Neural progenitor cell (in vitro differentiated cells): ENCODE results near the gene HBD. TPM values are rescaled to one million over a fixed set of nuclear protein-coding genes. Genes with fewer than 3 reads are reported as not detected.

Experiments
- DNase-seq: peaks from one replicate; pipeline ENCODE4 v3.0.0-alpha.2; 2016; ENCODE audit warnings: low spot score
- H2AFZ ChIP-seq: fragments of 200-600 bp; sonication (generic); replicated peaks from 2 replicates; pipeline ENCODE4 v1.6.1; 2016; ENCODE audit warnings: antibody characterized with exemption
- H3F3A ChIP-seq: fragments of 200-600 bp; sonication (generic); 2 replicates; pipeline ENCODE4 v1.6.1; 2016; ENCODE audit warnings: antibody characterized with exemption, low read depth
- H3K27ac ChIP-seq: fragments of 200-600 bp; sonication (generic); 2 replicates; pipeline ENCODE4 v1.5.1; 2016; ENCODE audit warnings: mild to moderate bottlenecking
- H3K27me3 ChIP-seq: fragments of 200-600 bp; sonication (generic); 2 replicates; pipeline ENCODE4 v1.6.1; 2016; ENCODE audit warnings: mild to moderate bottlenecking, moderate library complexity
- H3K36me3 ChIP-seq: fragments of 200-600 bp; sonication (generic); 2 replicates; pipeline ENCODE4 v1.5.1; 2016
- H3K4me1 ChIP-seq: fragments of 200-600 bp; sonication (generic); 2 replicates; pipeline ENCODE4 v1.6.1; 2016; ENCODE audit warnings: mixed run types
- H3K4me2 ChIP-seq: fragments of 200-600 bp; sonication (generic); 2 replicates; pipeline ENCODE4 v1.6.1; 2016
- H3K4me3 ChIP-seq: fragments of 200-600 bp; sonication (generic); 2 replicates; pipeline ENCODE4 v1.5.1; 2016
- H3K79me2 ChIP-seq: fragments of 200-600 bp; sonication (generic); 2 replicates; pipeline ENCODE4 v1.6.1; 2016; ENCODE audit warnings: low read depth
- H3K9ac ChIP-seq: fragments of 200-600 bp; sonication (generic); 2 replicates; pipeline ENCODE4 v1.6.1; 2016
- H3K9me3 ChIP-seq: fragments of 200-600 bp; sonication (generic); 2 replicates; pipeline ENCODE4 v1.5.1; 2016; ENCODE audit warnings: low read depth
- H4K20me1 ChIP-seq: fragments of 200-600 bp; sonication (generic); 2 replicates; pipeline ENCODE4 v1.6.1; 2016; ENCODE audit warnings: low read depth
- H3K27ac Mint-ChIP-seq: 3 replicates; pipeline ENCODE4 v1.8.0; 2021; ENCODE audit warnings: mixed read lengths
- H3K27me3 Mint-ChIP-seq: 2 replicates; pipeline ENCODE4 v1.8.0; 2022; ENCODE audit warnings: low read depth, mild to moderate bottlenecking, inconsistent platforms, moderate library complexity, mixed read lengths; ENCODE audit not compliant: insufficient read depth
- H3K36me3 Mint-ChIP-seq: 3 replicates; pipeline ENCODE4 v1.8.0; 2021; ENCODE audit warnings: mixed read lengths
- H3K4me1 Mint-ChIP-seq: 3 replicates; pipeline ENCODE4 v1.8.0; 2021; ENCODE audit warnings: mixed read lengths
- H3K4me3 Mint-ChIP-seq: 3 replicates; pipeline ENCODE4 v1.8.0; 2021; ENCODE audit warnings: mild to moderate bottlenecking, moderate library complexity, mixed read lengths
- H3K9me3 Mint-ChIP-seq: 3 replicates; pipeline ENCODE4 v1.8.0; 2020; ENCODE audit warnings: mixed read lengths
- CTCF ChIP-seq: fragments of 200-600 bp; sonication (generic); IDR thresholded peaks from 2 replicates; pipeline ENCODE4 v1.5.1; 2017; ENCODE audit warnings: antibody characterized with exemption, mild to moderate bottlenecking
- EZH2 ChIP-seq: fragments of 200-600 bp; sonication (generic); IDR thresholded peaks from 2 replicates; pipeline ENCODE4 v1.6.1; 2017; ENCODE audit warnings: antibody characterized with exemption, mild to moderate bottlenecking, moderate library complexity
- EZH2phosphoT487 ChIP-seq: fragments of 200-600 bp; sonication (generic); IDR thresholded peaks from 2 replicates; pipeline ENCODE4 v1.6.1; 2017; ENCODE audit warnings: antibody characterized with exemption
- total RNA-seq: library from RNA; depleted of rRNA; stranded (reverse); fragments of >200 nt; gene quantifications from 2 replicates; pipeline ENCODE4 v1.2.3, GENCODE V29; 2015; ENCODE audit warnings: low replicate concordance

Gene HBD
- total RNA-seq, 1 donor from 2014 or later: not detected

DNA sequence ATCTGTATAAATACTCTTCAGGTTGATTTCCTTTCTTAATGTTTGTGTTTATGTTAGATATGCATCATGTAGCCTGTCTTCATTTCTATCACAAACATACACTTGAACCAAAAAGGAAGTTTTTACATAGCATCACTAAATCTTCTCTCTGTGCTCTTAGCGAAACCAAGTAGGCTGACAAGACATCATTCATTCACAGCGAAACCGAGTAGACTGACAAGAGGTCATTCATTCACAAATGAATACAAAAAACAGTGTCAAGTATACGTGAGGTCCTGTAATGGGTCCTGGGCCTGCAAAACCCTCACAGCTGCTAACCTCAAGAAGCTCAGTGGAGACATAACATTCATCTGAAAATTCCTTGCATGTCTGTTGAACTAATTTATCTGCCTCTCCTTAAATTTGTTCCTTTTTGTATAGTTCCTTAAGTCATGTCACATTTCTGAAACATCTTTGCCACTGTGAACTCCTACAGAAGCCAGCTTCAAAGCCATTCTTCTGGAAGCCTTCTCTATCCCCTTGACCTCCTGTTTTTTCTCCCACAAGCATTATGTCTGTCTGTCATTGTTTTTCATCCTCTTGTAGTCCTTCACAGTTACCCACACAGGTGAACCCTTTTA lies 45.3 kb upstream of the HBD start:
- H3K4me2 ChIP-seq: no peak overlapping the region
- no peak overlapping the region for H3K9ac ChIP-seq
- no peak overlapping the region for H3K4me3 ChIP-seq
- Mint-ChIP-seq H3K27ac (no peak overlapping the region), H3K36me3 (no peaks in the 10 kb centered on the region), H3K9me3 (no peaks in the 10 kb centered on the region), H3K4me1 (peaks cover 5% of the 10 kb centered on the region), H3K27me3 (no peaks in the 10 kb centered on the region), H3K4me3 (no peak overlapping the region)
- no peaks in the 10 kb centered on the region for H3K27me3 ChIP-seq
- no peaks in the 10 kb centered on the region for H3K9me3 ChIP-seq
- H3K4me1 ChIP-seq: peaks cover 2% of the 10 kb centered on the region
- TF ChIP-seq EZH2phosphoT487 (no peak), CTCF (no peak), EZH2 (no peak)
- H3K36me3 ChIP-seq: no peaks in the 10 kb centered on the region
- no peak overlapping the region for H2AFZ ChIP-seq
- H4K20me1 ChIP-seq: no peaks in the 10 kb centered on the region
- no peak overlapping the region for H3K27ac ChIP-seq
- no peaks in the 10 kb centered on the region for H3F3A ChIP-seq
- no peak for DNase-seq
- H3K79me2 ChIP-seq: no peaks in the 10 kb centered on the region

DNA sequence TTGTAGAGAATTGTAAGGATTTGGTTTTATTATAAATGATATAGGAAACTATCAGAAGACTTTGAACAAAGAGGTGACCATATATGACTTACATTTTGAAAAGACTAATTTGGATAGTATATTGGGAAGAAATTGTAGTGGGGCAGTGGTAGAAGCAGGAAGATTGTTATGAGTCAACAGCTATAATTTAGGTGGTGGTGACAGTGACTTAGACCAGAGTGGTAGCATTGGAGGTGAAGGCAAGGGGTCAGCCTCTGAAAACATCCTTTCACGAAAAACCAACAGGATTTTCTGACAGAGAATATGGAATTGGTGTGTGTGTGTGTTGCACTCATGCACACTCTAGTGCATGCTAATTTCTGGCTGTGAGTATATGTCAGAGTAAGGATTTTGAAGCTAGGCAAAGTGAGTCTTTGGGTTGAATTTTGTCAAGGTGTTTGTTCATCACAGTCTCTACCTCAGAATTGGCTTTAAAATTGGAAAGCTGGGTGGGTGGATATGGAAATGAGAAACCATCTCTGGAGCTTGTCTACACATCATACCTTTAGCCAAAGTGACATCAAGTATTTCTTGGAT lies 43.6 kb upstream of the HBD start:
- Histone ChIP-seq H3K4me1 (peaks cover 4% of the 10 kb centered on the region), H3K27me3 (no peaks in the 10 kb centered on the region), H3K36me3 (no peaks in the 10 kb centered on the region), H3K4me3 (no peak overlapping the region), H3K27ac (no peak overlapping the region), H2AFZ (no peak overlapping the region), H3F3A (no peaks in the 10 kb centered on the region), H4K20me1 (no peaks in the 10 kb centered on the region), H3K9me3 (no peaks in the 10 kb centered on the region), H3K4me2 (no peak overlapping the region), H3K79me2 (no peaks in the 10 kb centered on the region), H3K9ac (no peak overlapping the region)
- Mint-ChIP-seq H3K27me3 (no peaks in the 10 kb centered on the region), H3K9me3 (no peaks in the 10 kb centered on the region), H3K4me1 (peaks cover 7% of the 10 kb centered on the region), H3K36me3 (no peaks in the 10 kb centered on the region), H3K27ac (no peak overlapping the region), H3K4me3 (no peak overlapping the region)
- TF ChIP-seq EZH2phosphoT487: no peak
- no peak for TF ChIP-seq EZH2
- no peak for TF ChIP-seq CTCF
- DNase-seq: no peak

DNA sequence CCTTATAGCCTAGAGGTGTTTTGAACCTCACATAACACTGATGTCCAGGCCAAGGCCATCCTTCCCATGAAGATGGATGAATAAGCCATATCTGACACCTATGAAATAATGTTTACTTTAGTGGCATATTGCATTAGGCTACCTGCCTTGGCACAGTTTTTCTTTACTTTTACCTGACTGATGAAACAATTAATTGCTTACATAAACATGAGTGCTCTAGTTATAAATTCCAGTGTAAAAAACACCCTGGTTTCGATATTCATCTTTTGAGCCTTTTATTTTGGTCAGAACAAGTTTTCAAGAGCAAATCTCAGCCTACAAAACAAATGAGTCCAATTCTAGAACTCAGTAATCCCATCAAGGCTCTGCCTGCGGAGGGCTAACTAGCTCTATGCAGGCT lies 42.4 kb upstream of the HBD start:
- Histone ChIP-seq H4K20me1 (no peaks in the 10 kb centered on the region), H3K4me1 (peaks cover 4% of the 10 kb centered on the region), H3K27me3 (no peaks in the 10 kb centered on the region), H3K27ac (no peak overlapping the region), H3F3A (no peaks in the 10 kb centered on the region), H3K36me3 (no peaks in the 10 kb centered on the region), H3K4me2 (no peak overlapping the region), H3K4me3 (no peak overlapping the region), H3K79me2 (no peaks in the 10 kb centered on the region), H3K9me3 (no peaks in the 10 kb centered on the region), H2AFZ (no peak overlapping the region), H3K9ac (no peak overlapping the region)
- Mint-ChIP-seq H3K4me1 (peaks cover 7% of the 10 kb centered on the region), H3K9me3 (no peaks in the 10 kb centered on the region), H3K4me3 (no peak overlapping the region), H3K36me3 (no peaks in the 10 kb centered on the region), H3K27me3 (no peaks in the 10 kb centered on the region), H3K27ac (no peak overlapping the region)
- DNase-seq: no peak
- TF ChIP-seq CTCF (no peak), EZH2phosphoT487 (no peak), EZH2 (no peak)
